Measurements from ENCODE around the gene HIRIP3.
"Not testable (repeated sequence)": the region's sequence is repeated elsewhere in the genome, so short reads cannot be mapped to it uniquely, and the experiment has no call there.

The HIRIP3 gene

GRCh38 chr16:30025156-30025555 lies 29.7 kb upstream of the HIRIP3 start:
- DNase-seq (ENCODE audit: low spot score), result no peak
- TF ChIP-seq CTCF (IDR thresholded peaks at IDR 0.05; ENCODE audit: extremely low read depth, missing control alignments), result no peak

GRCh38 chr16:30024451-30024850 lies 29.0 kb upstream of the HIRIP3 start:
- DNase-seq (ENCODE audit: low spot score), result no peak
- no peak for TF ChIP-seq CTCF (IDR thresholded peaks at IDR 0.05; ENCODE audit: extremely low read depth, missing control alignments)

GRCh38 chr16:30023586-30023985 lies 28.2 kb upstream of the HIRIP3 start:
- DNase-seq (ENCODE audit: low spot score), result no peak
- no peak for TF ChIP-seq CTCF (IDR thresholded peaks at IDR 0.05; ENCODE audit: extremely low read depth, missing control alignments)

- DNase-seq (ENCODE audit: low spot score), result no peak
- no peak for TF ChIP-seq CTCF (IDR thresholded peaks at IDR 0.05; ENCODE audit: extremely low read depth, missing control alignments)
These were observed 27.5 kb upstream of the HIRIP3 start, which contains the start of gene C16orf92 for GRCh38 chr16:30022887-30023286. C16orf92 (plus strand) TSS chr16:30023198; CDS start chr16:30023341, 143 bp downstream.

GRCh38 chr16:30018731-30019158 lies 23.3 kb upstream of the HIRIP3 start:
- DNase-seq (ENCODE audit: low spot score), result no peak

GRCh38 chr16:30017937-30018336 lies 22.5 kb upstream of the HIRIP3 start:
- not testable (repeated sequence) for DNase-seq (ENCODE audit: low spot score)

More at GRCh38 chr16:30018731-30019158, 23.3 kb upstream of the HIRIP3 start:
- no peak for TF ChIP-seq CTCF (IDR thresholded peaks at IDR 0.05; ENCODE audit: extremely low read depth, missing control alignments)

GRCh38 chr16:30017277-30017656 lies 21.9 kb upstream of the HIRIP3 start:
- DNase-seq (ENCODE audit: low spot score), result no peak
- no peak for TF ChIP-seq CTCF (IDR thresholded peaks at IDR 0.05; ENCODE audit: extremely low read depth, missing control alignments)

- DNase-seq (ENCODE audit: low spot score), result no peak
- TF ChIP-seq CTCF (IDR thresholded peaks at IDR 0.05; ENCODE audit: extremely low read depth, missing control alignments), result no peak
These were observed 21.3 kb upstream of the HIRIP3 start for GRCh38 chr16:30016555-30017276.

GRCh38 chr16:30015450-30015849 lies 20.0 kb upstream of the HIRIP3 start:
- not testable (repeated sequence) for DNase-seq (ENCODE audit: low spot score)

GRCh38 chr16:30012598-30012997 lies 17.2 kb upstream of the HIRIP3 start:
- DNase-seq (ENCODE audit: low spot score), result not testable (repeated sequence)

All from GM20000 (cell line).